Loucy (cell line): ENCODE results near the gene SEMA5A.

Experiments
- H2AFZ ChIP-seq: fragments of 200-600 bp; sonication (generic); 2 replicates; pipeline ENCODE4 v1.6.0; 2016; ENCODE audit warnings: antibody characterized with exemption, mild to moderate bottlenecking, low read length, moderate library complexity
- H3F3A ChIP-seq: fragments of 200-600 bp; 2 replicates; pipeline ENCODE4 v1.6.0; 2016; ENCODE audit warnings: antibody characterized with exemption, low read depth, mild to moderate bottlenecking
- H3K27me3 ChIP-seq: fragments of 200-600 bp; sonication (generic); 2 replicates; pipeline ENCODE4 v1.6.1; 2014; ENCODE audit warnings: low read length, mild to moderate bottlenecking; ENCODE audit not compliant: insufficient read depth, poor library complexity, severe bottlenecking
- H3K36me3 ChIP-seq: fragments of 200-600 bp; sonication (generic); 2 replicates; pipeline ENCODE4 v1.6.1; 2016; ENCODE audit warnings: low read length; ENCODE audit not compliant: insufficient read depth
- H3K4me1 ChIP-seq: fragments of 200-600 bp; sonication (generic); 2 replicates; pipeline ENCODE4 v1.5.1; 2014; ENCODE audit warnings: low read length, mild to moderate bottlenecking; ENCODE audit not compliant: insufficient read depth, poor library complexity, severe bottlenecking
- H3K4me2 ChIP-seq: fragments of 200-600 bp; sonication (generic); 2 replicates; pipeline ENCODE4 v1.6.0; 2014; ENCODE audit warnings: antibody characterized with exemption, low read length, low read depth, mild to moderate bottlenecking; ENCODE audit not compliant: poor library complexity, severe bottlenecking
- H3K4me3 ChIP-seq: fragments of 200-600 bp; sonication (generic); 2 replicates; pipeline ENCODE4 v1.5.1; 2014; ENCODE audit warnings: low read length, mild to moderate bottlenecking, mixed read lengths; ENCODE audit not compliant: poor library complexity, severe bottlenecking
- H3K79me2 ChIP-seq: fragments of 200-600 bp; sonication (generic); 2 replicates; pipeline ENCODE4 v1.6.1; 2014; ENCODE audit warnings: low read length; ENCODE audit not compliant: insufficient read depth
- H3K9ac ChIP-seq: fragments of 200-600 bp; sonication (generic); 2 replicates; pipeline ENCODE4 v1.6.0; 2014; ENCODE audit warnings: mild to moderate bottlenecking, low read depth, low read length, moderate library complexity; ENCODE audit not compliant: poor library complexity, severe bottlenecking
- H3K9me2 ChIP-seq: fragments of 200-600 bp; sonication (generic); replicated peaks from 2 replicates; pipeline ENCODE4 v1.6.1; 2016; ENCODE audit warnings: low read depth, low read length, mixed read lengths
- H3K9me3 ChIP-seq: fragments of 200-600 bp; sonication (generic); 2 replicates; pipeline ENCODE4 v1.6.1; 2014; ENCODE audit warnings: mild to moderate bottlenecking, antibody characterized with exemption, low read length, low read depth; ENCODE audit not compliant: insufficient read depth
- H4K20me1 ChIP-seq: fragments of 200-600 bp; sonication (generic); 2 replicates; pipeline ENCODE4 v1.6.0; 2014; ENCODE audit warnings: antibody characterized with exemption, low read length, mild to moderate bottlenecking; ENCODE audit not compliant: insufficient read depth, poor library complexity, severe bottlenecking
- CTCF ChIP-seq: fragments of 200-600 bp; sonication (generic); conservative IDR thresholded peaks from 2 replicates; pipeline ENCODE4 v1.5.1; 2014; ENCODE audit warnings: mild to moderate bottlenecking, antibody characterized with exemption, low read length
- EZH2phosphoT487 ChIP-seq: fragments of 200-600 bp; IDR thresholded peaks from 2 replicates; pipeline ENCODE4 v1.6.1; 2018; ENCODE audit warnings: antibody characterized with exemption, mild to moderate bottlenecking, moderate library complexity, borderline replicate concordance

Gene SEMA5A

GRCh38 chr5:9415566-9415965, 130.3 kb downstream of the SEMA5A start:
- Histone ChIP-seq H3K4me2 (no peak overlapping the region), H3K9me3 (peaks cover 3% of the 10 kb centered on the region; the same call in 1 of the 2 replicates), H3K9ac (no peak overlapping the region), H3K36me3 (no peaks in the 10 kb centered on the region), H3K27me3 (no peaks in the 10 kb centered on the region), H2AFZ (no peak overlapping the region), H3F3A (no peaks in the 10 kb centered on the region), H3K79me2 (no peaks in the 10 kb centered on the region), H3K4me1 (no peaks in the 10 kb centered on the region), H3K4me3 (no peak overlapping the region), H4K20me1 (no peaks in the 10 kb centered on the region), H3K9me2 (no peaks in the 10 kb centered on the region)
- TF ChIP-seq EZH2phosphoT487 = no peak
- TF ChIP-seq CTCF = no peak

DNA sequence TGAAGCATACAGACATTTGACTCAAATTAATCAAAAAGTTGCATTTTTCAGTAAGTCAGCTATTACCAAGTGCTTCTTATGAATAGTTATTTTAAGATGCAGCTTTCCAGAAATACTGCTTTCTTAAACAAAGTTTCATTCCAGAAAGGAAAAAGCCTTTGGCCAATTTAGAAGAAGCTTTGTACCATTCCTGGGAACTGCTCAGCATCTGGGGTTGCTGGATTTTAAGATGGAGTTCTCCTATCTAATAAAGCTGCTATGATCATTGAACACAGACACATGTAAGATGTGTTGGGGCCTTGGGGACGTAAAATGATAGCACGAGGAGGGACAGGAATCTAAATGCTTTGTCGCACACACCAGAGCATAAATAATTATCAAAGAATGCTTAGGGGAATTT, 130.8 kb downstream of the SEMA5A start:
- Histone ChIP-seq H2AFZ (no peak overlapping the region), H3K9me2 (no peaks in the 10 kb centered on the region), H3K79me2 (no peaks in the 10 kb centered on the region), H3K4me3 (no peak overlapping the region), H3K4me2 (no peak overlapping the region), H3K36me3 (no peaks in the 10 kb centered on the region), H3K9ac (no peak overlapping the region), H3K9me3 (peaks cover 3% of the 10 kb centered on the region; the same call in 1 of the 2 replicates), H3K27me3 (no peaks in the 10 kb centered on the region), H4K20me1 (no peaks in the 10 kb centered on the region), H3F3A (no peaks in the 10 kb centered on the region), H3K4me1 (no peaks in the 10 kb centered on the region)
- no peak for TF ChIP-seq EZH2phosphoT487
- no peak for TF ChIP-seq CTCF

GRCh38 chr5:9411142-9411541, 134.7 kb downstream of the SEMA5A start:
- no peaks in the 10 kb centered on the region for H3K9me3 ChIP-seq
- no peaks in the 10 kb centered on the region for H3F3A ChIP-seq
- TF ChIP-seq CTCF (no peak), EZH2phosphoT487 (no peak)
- no peaks in the 10 kb centered on the region for H3K27me3 ChIP-seq
- H4K20me1 ChIP-seq = no peaks in the 10 kb centered on the region
- H3K4me2 ChIP-seq = no peak overlapping the region
- H3K4me1 ChIP-seq = no peaks in the 10 kb centered on the region
- H3K79me2 ChIP-seq = no peaks in the 10 kb centered on the region
- no peak overlapping the region for H2AFZ ChIP-seq
- no peak overlapping the region for H3K9ac ChIP-seq
- H3K4me3 ChIP-seq = no peak overlapping the region
- no peaks in the 10 kb centered on the region for H3K36me3 ChIP-seq
- H3K9me2 ChIP-seq = no peaks in the 10 kb centered on the region
